Measurements from ENCODE around the gene AQP12A. TPM values are rescaled to one million over a fixed set of nuclear protein-coding genes. Genes with fewer than 3 reads are reported as not detected.

The AQP12A gene
- total and polyA plus RNA-seq, 10 of the 15 experiments (the other 5 are each of a cell fraction or from before 2014, with no cell fraction given), result not detected

GRCh38 chr2:240685771-240686371 lies 5.8 kb upstream of the AQP12A start:
- in situ Hi-C loops (cut with MboI), result no loop called here
- Histone ChIP-seq H4K20me1 (ENCODE audit: control insufficient read depth, insufficient read depth) (no peaks in the 10 kb centered on the region), H3K4me3 (no peak overlapping the region), H3K9me3 (replicated peaks; ENCODE audit: control insufficient read depth, insufficient read depth, low read length) (no peaks in the 10 kb centered on the region), H2AFZ (ENCODE audit: control insufficient read depth, low read depth, low read length) (no peak overlapping the region), H3K27ac (ENCODE audit: control insufficient read depth, insufficient read depth) (no peak overlapping the region), H3K36me3 (ENCODE audit: control insufficient read depth in 2 of 2, insufficient read depth in 2 of 2, low read length in 1 of 2) (no peaks in the 10 kb centered on the region), H3K79me2 (ENCODE audit: control insufficient read depth, insufficient read depth, low read length) (no peaks in the 10 kb centered on the region), H3K4me2 (ENCODE audit: control insufficient read depth, insufficient read depth) (no peak overlapping the region), H3K4me1 (ENCODE audit: control insufficient read depth, insufficient read depth, low read length) (no peaks in the 10 kb centered on the region), H3K9ac (ENCODE audit: control insufficient read depth, insufficient read depth, low read length) (no peak overlapping the region), H3K27me3 (replicated peaks in 1 of 2; ENCODE audit: control insufficient read depth in 2 of 2, insufficient read depth in 2 of 2, low read length in 1 of 2) (no peaks in the 10 kb centered on the region)
- TF ChIP-seq IRF4 (IDR thresholded peaks at IDR 0.05; ENCODE audit: low read depth, low read length), result no peak
- TF ChIP-seq SIX5 (IDR thresholded peaks at IDR 0.05; ENCODE audit: low read depth, low read length, severe bottlenecking), result no peak
- TF ChIP-seq ZNF217 (IDR thresholded peaks at IDR 0.05), result no peak
- TF ChIP-seq HDGF (IDR thresholded peaks at IDR 0.05), result no peak
- TF ChIP-seq RELA (IDR thresholded peaks at IDR 0.05; ENCODE audit: borderline replicate concordance, partially characterized antibody), result no peak
- no peak for TF ChIP-seq HCFC1 (IDR thresholded peaks at IDR 0.05; ENCODE audit: low read length)
- no peak for TF ChIP-seq MEF2B (IDR thresholded peaks at IDR 0.05; ENCODE audit: partially characterized antibody, poor library complexity, severe bottlenecking)
- no peak for TF ChIP-seq MYC (IDR thresholded peaks at IDR 0.05; ENCODE audit: insufficient read depth, insufficient read length, insufficient replicate concordance, low read length, severe bottlenecking)
- TF ChIP-seq YBX1 (IDR thresholded peaks at IDR 0.05), result no peak
- no peak for TF ChIP-seq ZBTB11 (CRISPR knock-in tag; IDR thresholded peaks at IDR 0.05)
- ChIA-PET CTCF (interaction anchor here (1.2 kb wide), 1 partner anchor 172 kb away, joined by 4 read pairs; no protein-coding TSS in a partner anchor), POLR2A (no interaction called here), RAD21 (ENCODE audit: unreplicated experiment) (no interaction called here), SMC1A (ENCODE audit: uncharacterized antibody, unreplicated experiment) (no interaction called here)
- ATAC-seq, result peak; percentile 37
- no peak for FAIRE-seq
- intact Hi-C loops (cut with micrococcal nuclease; ENCODE audit: unreplicated experiment), result no loop called here
- BruUV-seq (replicated peaks), result no TSS peak
- WGBS (ENCODE audit: insufficient coverage, insufficient replicate concordance, low lambda C conversion rate, missing lambda C conversion rate), result 45% methylated on average over 10 of the region's 10 CpGs
- DNase-seq (ENCODE audit: low read depth, low spot score), result no peak
